OCI-LY1 (cell line): ENCODE measurements around the gene CCBE1.

Experiments
- CTCF ChIP-seq: fragments of 200-600 bp; sonication (generic), shearing (Covaris generic); IDR thresholded peaks from 2 replicates; pipeline ENCODE4 v1.5.1; 2017; ENCODE audit warnings: mild to moderate bottlenecking, antibody characterized with exemption, low read length, moderate library complexity, mixed read lengths
- EZH2 ChIP-seq: fragments of 200-600 bp; sonication (generic), shearing (Covaris generic); IDR thresholded peaks from 2 replicates; pipeline ENCODE4 v1.8.0; 2017; ENCODE audit warnings: borderline replicate concordance, mixed run types, mild to moderate bottlenecking, antibody characterized with exemption, low read length, moderate library complexity, mixed read lengths

- TF ChIP-seq CTCF (no peak), EZH2 (no peak)
These were observed 180.7 kb downstream of the CCBE1 start for GRCh38 chr18:59516356-59517155.
